Neuronal stem cell (in vitro differentiated cells): Measurements from ENCODE around the gene TRIM14.

Experiments used
- DNase-seq: peaks from one replicate; pipeline ENCODE4 v3.0.0-alpha.2; 2013; ENCODE audit warnings: low spot score
- H2AFZ ChIP-seq: one replicate; pipeline ENCODE4 v1.6.1; 2013; ENCODE audit warnings: mild to moderate bottlenecking, low read length, inconsistent platforms
- H2AK5ac ChIP-seq: 2 replicates; pipeline ENCODE4 v1.6.1; 2013; ENCODE audit warnings: low read depth, mild to moderate bottlenecking, inconsistent platforms, low read length, moderate library complexity, mixed read lengths
- H2BK120ac ChIP-seq: 2 replicates; pipeline ENCODE4 v1.6.1; 2013; ENCODE audit warnings: low read depth, mild to moderate bottlenecking, inconsistent platforms, low read length, moderate library complexity, mixed read lengths
- H2BK12ac ChIP-seq: one replicate; pipeline ENCODE4 v1.6.1; 2013; ENCODE audit warnings: low read length, inconsistent platforms
- H2BK15ac ChIP-seq: 2 replicates; pipeline ENCODE4 v1.6.1; 2013; ENCODE audit warnings: mild to moderate bottlenecking, low read length, inconsistent platforms, mixed read lengths
- H2BK5ac ChIP-seq: one replicate; pipeline ENCODE4 v1.6.1; 2013; ENCODE audit warnings: inconsistent platforms, mild to moderate bottlenecking, low read length, moderate library complexity
- H3K14ac ChIP-seq: one replicate; pipeline ENCODE4 v1.6.1; 2013; ENCODE audit warnings: low read length, inconsistent platforms
- H3K18ac ChIP-seq: 2 replicates; pipeline ENCODE4 v1.6.1; 2013; ENCODE audit warnings: low read length, inconsistent platforms
- H3K23ac ChIP-seq: 2 replicates; pipeline ENCODE4 v1.6.1; 2013; ENCODE audit warnings: low read depth, mild to moderate bottlenecking, mixed read lengths, low read length, inconsistent platforms; ENCODE audit not compliant: poor library complexity
- H3K27ac ChIP-seq: replicated peaks from 3 replicates; pipeline ENCODE4 v1.5.1; 2013; ENCODE audit warnings: low read length, inconsistent platforms
- H3K27me3 ChIP-seq, 3 experiments: 2 replicates each; pipeline ENCODE4 v1.6.1; 2013; ENCODE audit warnings: low read length in 3 of 3, mild to moderate bottlenecking in 2 of 3, inconsistent platforms in 1 of 3, low read depth in 1 of 3, mixed read lengths in 1 of 3, moderate library complexity in 1 of 3; ENCODE audit not compliant: control insufficient read depth in 3 of 3, insufficient read depth in 3 of 3
- H3K36me3 ChIP-seq, 2 donors: replicated peaks in 1 of 2; 2 replicates each; pipeline ENCODE4 v1.6.1; 2013; ENCODE audit warnings: low read length in 2 of 2; ENCODE audit not compliant: control insufficient read depth in 2 of 2, insufficient read depth in 2 of 2
- H3K4ac ChIP-seq: 2 replicates; pipeline ENCODE4 v1.6.1; 2013; ENCODE audit warnings: inconsistent platforms, mild to moderate bottlenecking, low read length, moderate library complexity
- H3K4me1 ChIP-seq, 2 donors: 1 replicate in 1 of 2; 2 replicates in 1 of 2; pipeline ENCODE4 v1.6.1; 2013; ENCODE audit warnings: low read length in 2 of 2, low read depth in 1 of 2; ENCODE audit not compliant: control insufficient read depth in 2 of 2, insufficient read depth in 1 of 2
- H3K4me2 ChIP-seq: one replicate; pipeline ENCODE4 v1.6.1; 2013; ENCODE audit warnings: mild to moderate bottlenecking, low read length, inconsistent platforms; ENCODE audit not compliant: insufficient read depth, poor library complexity, severe bottlenecking
- H3K4me3 ChIP-seq, 2 donors: 2 replicates each; pipeline ENCODE4 v1.5.1; 2013; ENCODE audit warnings: low read length in 2 of 2, mild to moderate bottlenecking in 2 of 2, inconsistent platforms in 1 of 2, moderate library complexity in 1 of 2
- H3K79me1 ChIP-seq: one replicate; pipeline ENCODE4 v1.6.1; 2013; ENCODE audit warnings: low read depth, mild to moderate bottlenecking, inconsistent platforms, low read length, moderate library complexity
- H3K9ac ChIP-seq: one replicate; pipeline ENCODE4 v1.6.1; 2013; ENCODE audit warnings: mild to moderate bottlenecking, low read depth, low read length, inconsistent platforms; ENCODE audit not compliant: poor library complexity
- H3K9me3 ChIP-seq, 2 donors: replicated peaks in 1 of 2; 2 replicates each; pipeline versions ENCODE3 to v1.6.1; 2013; ENCODE audit warnings: low read length in 2 of 2, mild to moderate bottlenecking in 2 of 2, inconsistent platforms in 1 of 2, low read depth in 1 of 2, mixed read lengths in 1 of 2, moderate library complexity in 1 of 2; ENCODE audit not compliant: control insufficient read depth in 2 of 2, insufficient read depth in 1 of 2
- H4K8ac ChIP-seq: one replicate; pipeline ENCODE4 v1.6.1; 2013; ENCODE audit warnings: low read depth, mild to moderate bottlenecking, inconsistent platforms, low read length, moderate library complexity
- H4K91ac ChIP-seq: one replicate; pipeline ENCODE4 v1.6.1; 2013; ENCODE audit warnings: low read length, low read depth, mild to moderate bottlenecking, inconsistent platforms; ENCODE audit not compliant: poor library complexity
- WGBS, 2 donors: extraction: QIAGEN DNeasy Blood & Tissue Kit; methylation state at CpG; one replicate each; pipeline ENCODE4 v1.1.7; 2013; ENCODE audit warnings: missing lambda C conversion rate in 2 of 2, mixed read lengths in 1 of 2; ENCODE audit not compliant: insufficient read length in 2 of 2, insufficient replicate concordance in 1 of 2; ENCODE audit errors: extremely low coverage in 2 of 2; 5-methylcytosine and 5-hydroxymethylcytosine counted together

Gene TRIM14

DNA sequence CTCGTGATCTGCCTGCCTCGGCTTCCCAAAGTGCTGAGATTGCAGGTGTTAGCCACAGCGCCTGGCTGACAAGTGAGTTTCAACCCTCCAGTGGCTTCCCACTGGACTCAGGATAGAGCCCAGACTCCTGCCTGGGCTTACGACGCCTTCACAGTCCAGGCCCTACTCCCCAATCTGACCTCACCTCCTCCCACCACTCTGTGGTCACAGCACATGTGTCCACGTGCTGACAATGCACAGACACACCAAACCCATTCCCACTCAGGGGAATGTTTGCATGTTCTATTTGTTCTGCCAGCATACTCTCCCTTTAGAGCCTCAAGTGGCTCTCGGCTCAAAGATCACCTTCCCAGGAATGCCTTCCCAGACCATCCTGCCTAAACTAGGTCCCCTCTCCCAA, 31.1 kb upstream of the TRIM14 start:
- H3K4ac ChIP-seq = no peak overlapping the region
- WGBS, 2 donors = no CpG with 5 or more reads among the region's 7 CpGs
- no peak overlapping the region for H3K4me2 ChIP-seq
- H3K4me1 ChIP-seq = peaks cover 0 to 6% of the 10 kb centered on the region in 2 donors
- H3K9me3 ChIP-seq = peaks cover 0 to 2% of the 10 kb centered on the region in 2 donors
- no peak overlapping the region for H2BK15ac ChIP-seq
- no peaks in the 10 kb centered on the region for H3K36me3 ChIP-seq
- H3K14ac ChIP-seq = no peak overlapping the region
- no peak overlapping the region for H3K9ac ChIP-seq
- no peak overlapping the region for H3K4me3 ChIP-seq
- H2AFZ ChIP-seq = no peak overlapping the region
- no peaks in the 10 kb centered on the region for H3K79me1 ChIP-seq
- H3K23ac ChIP-seq = no peak overlapping the region
- H4K8ac ChIP-seq = no peak overlapping the region
- no peak overlapping the region for H3K18ac ChIP-seq
- no peak overlapping the region for H2AK5ac ChIP-seq
- H2BK5ac ChIP-seq = no peak overlapping the region
- H2BK12ac ChIP-seq = no peak overlapping the region
- no peak overlapping the region for H2BK120ac ChIP-seq
- no peak overlapping the region for H4K91ac ChIP-seq
- DNase-seq = no peak
- H3K27ac ChIP-seq = no peak overlapping the region
- no peaks in the 10 kb centered on the region for H3K27me3 ChIP-seq

DNA sequence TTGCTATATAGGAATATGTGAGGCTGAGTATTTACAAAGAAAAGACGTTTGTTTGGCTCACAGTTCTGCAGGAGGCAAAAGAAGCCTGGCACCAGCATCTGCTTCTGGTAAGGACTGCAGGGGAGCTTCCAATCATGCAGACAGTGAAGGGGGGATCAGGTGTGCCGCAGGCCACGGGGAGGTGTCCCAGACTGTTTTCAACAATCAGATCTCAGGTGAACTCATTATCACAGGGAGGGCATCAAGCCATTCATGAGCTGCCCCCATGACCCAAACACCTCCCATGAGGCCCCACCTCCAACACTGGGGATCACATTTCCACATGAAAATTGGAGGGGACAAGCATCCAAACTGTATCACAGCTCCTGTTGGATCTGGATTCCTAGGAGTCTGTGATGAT, 30.4 kb upstream of the TRIM14 start:
- Histone ChIP-seq H3K9me3 (peaks cover 0 to 2% of the 10 kb centered on the region in 2 donors), H3K4me3 (no peak overlapping the region), H3K9ac (no peak overlapping the region), H4K8ac (no peak overlapping the region), H2BK5ac (no peak overlapping the region), H3K36me3 (no peaks in the 10 kb centered on the region), H3K18ac (no peak overlapping the region), H3K23ac (no peak overlapping the region), H3K79me1 (no peaks in the 10 kb centered on the region), H2BK12ac (no peak overlapping the region), H3K4me2 (no peak overlapping the region), H2AK5ac (no peak overlapping the region), H3K4ac (no peak overlapping the region), H4K91ac (no peak overlapping the region), H2AFZ (no peak overlapping the region), H3K4me1 (peaks cover 0 to 6% of the 10 kb centered on the region in 2 donors), H2BK120ac (no peak overlapping the region), H3K27me3 (no peaks in the 10 kb centered on the region), H3K14ac (no peak overlapping the region), H2BK15ac (no peak overlapping the region), H3K27ac (no peak overlapping the region)
- no CpG with 5 or more reads among the region's 3 CpGs for WGBS, 2 donors
- no peak for DNase-seq

GRCh38 chr9:98148486-98148885, 29.5 kb upstream of the TRIM14 start:
- Histone ChIP-seq H2BK5ac (no peak overlapping the region), H3K18ac (no peak overlapping the region), H3K27me3 (no peaks in the 10 kb centered on the region), H3K4ac (no peak overlapping the region), H3K23ac (no peak overlapping the region), H3K9ac (no peak overlapping the region), H3K9me3 (peaks cover 0 to 2% of the 10 kb centered on the region in 2 donors), H3K27ac (no peak overlapping the region), H3K4me1 (peaks cover 0 to 6% of the 10 kb centered on the region in 2 donors), H3K14ac (no peak overlapping the region), H2BK120ac (no peak overlapping the region), H4K91ac (no peak overlapping the region), H2AFZ (no peak overlapping the region), H2AK5ac (no peak overlapping the region), H4K8ac (no peak overlapping the region), H3K4me3 (no peak overlapping the region), H2BK12ac (no peak overlapping the region), H3K36me3 (no peaks in the 10 kb centered on the region), H3K79me1 (no peaks in the 10 kb centered on the region), H3K4me2 (no peak overlapping the region), H2BK15ac (no peak overlapping the region)
- no CpG with 5 or more reads among the region's 2 CpGs for WGBS, 2 donors
- DNase-seq = no peak

DNA sequence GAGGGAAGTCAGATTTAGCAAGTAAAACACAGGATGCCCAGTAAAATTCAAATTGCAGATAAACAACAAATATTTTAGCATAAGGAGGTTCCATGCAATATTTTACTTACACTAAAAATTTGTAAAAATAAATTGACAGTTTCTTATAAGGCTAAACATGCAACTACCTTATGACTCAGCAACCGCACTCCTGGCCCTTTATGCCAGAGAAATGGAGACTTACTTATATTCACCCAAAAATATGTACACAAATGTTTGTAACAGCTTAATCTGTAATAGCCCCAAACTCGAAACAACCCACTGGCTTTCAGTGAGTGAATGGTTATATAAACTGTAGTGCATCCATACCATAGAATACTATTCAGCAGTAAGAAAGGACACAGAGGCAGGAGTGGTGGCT, 28.6 kb upstream of the TRIM14 start:
- H3K9me3 ChIP-seq = peaks cover 0 to 2% of the 10 kb centered on the region in 2 donors
- H3K4ac ChIP-seq = no peak overlapping the region
- DNase-seq = no peak
- H3K4me1 ChIP-seq = peaks cover 0 to 6% of the 10 kb centered on the region in 2 donors
- H3K4me3 ChIP-seq = no peak overlapping the region
- no peak overlapping the region for H2AK5ac ChIP-seq
- H3K27ac ChIP-seq = no peak overlapping the region
- H4K91ac ChIP-seq = no peak overlapping the region
- no peaks in the 10 kb centered on the region for H3K36me3 ChIP-seq
- no peak overlapping the region for H3K23ac ChIP-seq
- no peak overlapping the region for H3K9ac ChIP-seq
- H3K79me1 ChIP-seq = no peaks in the 10 kb centered on the region
- no peak overlapping the region for H2BK12ac ChIP-seq
- H3K14ac ChIP-seq = no peak overlapping the region
- no peak overlapping the region for H2BK120ac ChIP-seq
- no peak overlapping the region for H2BK15ac ChIP-seq
- H3K4me2 ChIP-seq = no peak overlapping the region
- no peak overlapping the region for H4K8ac ChIP-seq
- H2BK5ac ChIP-seq = no peak overlapping the region
- H3K27me3 ChIP-seq = no peaks in the 10 kb centered on the region
- no CpG with 5 or more reads among the region's 2 CpGs for WGBS, 2 donors
- no peak overlapping the region for H2AFZ ChIP-seq
- H3K18ac ChIP-seq = no peak overlapping the region
